Measurements from ENCODE around the gene RCL1.

Gene RCL1

GRCh38 chr9:4815381-4815956 lies 22.7 kb downstream of the RCL1 start:
- DNase-seq: no peak

DNA sequence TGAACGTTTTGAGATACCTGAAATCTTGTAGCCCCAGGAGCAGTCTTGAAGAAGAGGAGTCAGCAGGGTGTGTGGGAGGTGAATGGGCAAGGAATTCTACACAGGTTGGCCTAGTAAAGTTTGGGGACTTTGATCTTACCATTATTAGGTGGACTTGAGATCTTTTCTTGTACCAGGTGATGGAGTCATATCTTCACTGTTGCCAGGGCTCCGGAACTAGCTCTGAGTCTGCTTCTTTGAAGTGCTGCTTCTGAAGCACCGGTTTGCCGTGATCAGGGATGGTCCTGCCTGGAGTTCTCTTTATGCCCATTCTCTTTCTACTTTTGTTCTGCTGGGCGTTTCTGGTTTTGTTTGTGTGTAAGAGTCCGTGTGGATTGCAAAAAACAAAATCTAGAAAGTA lies 27.4 kb downstream of the RCL1 start:
- no peak for DNase-seq

DNA sequence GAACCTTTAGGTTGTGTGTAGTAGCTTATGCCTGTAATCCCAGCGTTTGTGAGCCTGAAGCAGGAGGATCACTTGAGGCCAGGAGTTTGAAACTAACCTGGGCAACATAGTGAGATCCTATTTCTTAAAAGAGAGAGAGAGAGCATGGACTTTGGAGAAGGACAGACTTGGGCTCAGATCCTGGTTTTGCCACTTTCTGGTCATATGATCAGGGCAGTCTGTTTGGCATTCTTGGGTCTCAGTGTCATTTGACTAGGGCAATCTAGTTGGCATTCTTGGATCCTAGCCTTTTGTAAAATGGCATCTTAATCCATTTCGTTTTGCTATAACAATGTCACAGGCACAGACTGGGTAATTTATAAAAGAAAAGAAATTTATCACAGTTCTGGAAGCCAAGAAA lies 28.4 kb downstream of the RCL1 start:
- no peak for DNase-seq

GRCh38 chr9:4822057-4822456 lies 29.3 kb downstream of the RCL1 start:
- no peak for DNase-seq

DNA sequence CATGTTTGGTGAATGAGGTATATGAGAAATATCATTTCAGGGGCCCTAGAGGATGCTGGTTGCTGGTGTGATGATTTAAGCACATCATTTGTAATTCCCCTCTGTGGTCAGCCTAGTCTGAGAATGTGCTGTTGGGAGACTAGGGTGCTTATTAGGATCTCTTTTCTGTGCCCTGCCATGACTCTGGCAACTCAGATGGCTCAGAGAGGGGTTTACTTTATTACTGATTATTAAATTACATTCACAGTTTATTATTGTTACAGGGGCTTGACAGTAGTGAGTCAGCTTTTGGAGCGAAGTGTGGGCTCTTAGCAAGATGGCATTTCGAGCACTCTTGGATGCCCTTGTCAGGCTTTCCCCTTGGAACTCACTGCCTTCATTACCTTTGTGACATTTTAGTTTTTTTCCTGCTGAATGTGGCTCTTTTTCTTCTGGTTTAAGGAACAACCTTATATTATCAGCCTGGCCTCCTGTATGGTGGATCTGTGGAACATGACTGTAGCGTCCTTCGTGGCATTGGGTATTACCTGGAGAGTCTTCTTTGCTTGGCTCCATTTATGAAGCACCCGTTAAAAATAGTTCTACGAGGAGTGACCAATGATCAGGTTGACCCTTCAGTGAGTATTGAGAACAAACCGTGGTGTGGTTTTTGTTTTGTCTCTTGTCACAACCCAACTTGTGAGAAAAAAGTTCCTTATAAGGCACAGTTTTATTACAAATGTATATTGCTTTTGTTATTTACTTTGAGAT lies 33.8 kb downstream of the RCL1 start:
- DNase-seq: no peak

DNA sequence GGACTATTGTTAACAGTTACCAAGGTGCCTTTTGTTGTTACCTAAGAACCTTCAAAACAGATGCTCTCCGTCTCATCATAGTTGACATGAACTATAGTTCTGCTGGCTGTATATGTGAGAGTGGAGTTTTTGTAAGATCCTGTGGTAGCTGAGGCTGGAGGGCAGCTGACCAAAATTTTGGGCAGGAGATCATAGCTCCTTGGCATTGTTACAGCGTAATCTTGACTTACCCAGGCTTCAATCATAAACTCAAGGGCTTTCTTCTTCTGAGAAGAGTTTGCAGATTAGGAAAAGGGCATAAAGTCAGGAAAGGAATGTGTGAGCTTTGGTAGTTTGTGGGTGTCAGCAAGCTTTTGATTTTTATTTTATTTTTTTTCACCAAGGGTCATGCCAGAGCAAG lies 34.5 kb downstream of the RCL1 start:
- DNase-seq: no peak

GRCh38 chr9:4828761-4829160 lies 36.0 kb downstream of the RCL1 start:
- DNase-seq: no peak

DNA sequence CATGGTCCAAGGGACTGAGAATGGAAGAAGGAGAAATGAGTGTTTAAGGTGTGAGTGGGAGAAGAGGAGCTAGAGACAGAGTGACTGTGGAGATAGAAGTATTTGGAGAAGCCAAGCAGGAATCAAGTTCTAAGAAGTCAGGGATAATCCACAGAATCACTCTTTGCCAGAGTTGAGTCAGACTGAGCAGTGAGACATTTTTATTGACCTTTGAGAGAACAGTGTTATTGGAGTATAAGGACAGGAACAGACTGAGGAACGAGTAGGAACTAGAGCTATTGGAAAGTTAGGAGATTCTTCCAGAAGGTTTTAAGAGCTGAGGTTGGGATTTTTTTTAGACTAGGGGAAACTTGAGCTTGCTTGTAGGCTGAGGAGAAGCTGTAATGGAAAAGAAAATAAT lies 37.2 kb downstream of the RCL1 start:
- no peak for DNase-seq

DNA sequence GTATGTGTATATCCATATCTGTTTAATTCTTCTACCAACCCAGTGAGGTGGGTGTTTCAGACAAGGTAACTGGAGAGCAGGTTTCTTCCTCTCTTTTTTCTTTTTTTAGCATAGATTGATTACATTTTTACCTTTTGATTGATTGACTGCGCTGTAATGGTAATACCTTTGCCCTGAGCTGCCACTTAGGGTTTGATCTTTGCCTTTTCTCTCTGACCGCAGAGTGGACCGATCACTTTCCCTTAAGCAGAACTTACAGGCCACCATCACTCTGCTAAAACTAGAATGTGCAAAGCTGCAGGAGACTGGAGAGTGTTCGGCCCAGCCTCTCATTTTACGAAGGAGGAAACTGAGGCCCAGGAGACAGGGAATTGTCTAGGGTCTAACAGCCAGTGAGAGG lies 38.0 kb downstream of the RCL1 start:
- no peak for DNase-seq

- no peak for DNase-seq
Observed at GRCh38 chr9:4831119-4831518, 38.4 kb downstream of the RCL1 start.

DNA sequence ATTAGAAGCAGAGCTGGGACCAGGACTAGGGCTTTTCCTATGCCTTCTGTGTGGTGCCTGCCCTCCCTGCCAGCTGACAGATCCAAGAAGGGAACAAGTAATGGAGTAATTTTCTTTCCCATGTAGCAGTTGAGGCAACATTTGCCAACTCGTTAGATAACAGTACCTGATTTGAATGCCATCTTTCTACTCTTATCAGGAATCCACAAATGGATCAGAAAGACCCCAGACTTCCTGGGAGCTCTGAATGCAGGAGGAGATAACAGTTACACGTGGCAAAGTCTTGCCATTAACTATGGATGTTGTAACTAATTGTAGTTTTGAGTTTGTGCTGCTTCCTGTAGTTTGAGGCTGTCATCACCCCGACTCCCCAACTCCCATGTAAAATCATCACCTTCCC lies 39.2 kb downstream of the RCL1 start:
- no peak for DNase-seq

DNA sequence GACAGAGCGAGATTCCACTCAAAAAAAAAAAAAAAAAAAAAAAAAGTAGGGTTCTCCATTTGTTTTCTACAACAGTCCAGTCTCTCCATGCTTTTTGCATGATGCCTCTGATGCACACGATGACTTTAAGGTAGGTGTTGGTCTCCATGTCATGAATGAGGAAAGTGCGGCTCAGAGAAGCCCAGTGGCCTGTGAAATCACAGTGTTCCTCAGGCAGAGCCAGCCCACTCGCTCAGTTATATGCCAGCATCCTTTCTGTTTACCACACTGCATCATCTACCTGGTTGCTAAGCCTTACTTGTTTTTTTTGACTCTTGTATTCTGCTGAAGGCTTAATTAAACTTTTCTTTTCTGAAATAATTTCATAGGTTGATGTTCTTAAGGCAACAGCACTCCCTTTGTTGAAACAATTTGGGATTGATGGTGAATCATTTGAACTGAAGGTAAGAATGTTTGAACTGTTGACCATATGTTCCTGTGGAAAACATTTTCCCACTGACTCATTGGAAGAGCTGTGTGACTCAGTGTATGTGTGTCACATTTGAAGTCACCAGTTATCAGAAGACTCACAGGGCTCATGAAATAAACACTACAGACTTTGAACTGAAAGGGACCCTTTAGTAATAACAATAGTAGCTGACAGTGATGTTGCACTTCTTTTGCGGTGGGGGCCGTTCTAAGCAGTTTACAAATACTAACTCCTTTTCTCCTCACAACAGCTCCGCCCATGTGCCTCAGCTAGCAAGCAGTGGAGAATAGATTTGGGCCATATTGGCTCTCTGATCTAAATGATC lies 40.2 kb downstream of the RCL1 start:
- no peak for DNase-seq

GRCh38 chr9:4833781-4834560 lies 41.2 kb downstream of the RCL1 start:
- no peak for DNase-seq

DNA sequence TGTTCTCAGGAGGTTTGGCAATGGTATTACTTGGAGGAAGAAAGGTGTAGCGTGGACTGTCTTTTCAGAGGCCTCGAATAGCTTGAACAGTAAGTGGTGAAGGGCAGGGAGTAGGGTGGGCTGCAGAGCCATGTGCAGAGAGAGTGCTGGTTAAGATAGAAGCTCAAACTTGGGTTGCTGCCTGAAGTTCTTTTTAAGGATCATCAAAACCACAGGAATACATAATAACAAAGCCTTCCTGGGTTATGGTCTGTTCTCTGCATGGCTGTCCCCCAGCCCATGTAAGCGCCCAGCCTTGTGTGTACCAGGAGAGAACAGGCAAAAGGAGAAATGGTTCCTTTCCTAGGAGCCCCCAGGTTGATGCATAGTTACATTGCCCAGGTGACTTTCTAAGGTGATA lies 43.9 kb downstream of the RCL1 start:
- no peak for DNase-seq

DNA sequence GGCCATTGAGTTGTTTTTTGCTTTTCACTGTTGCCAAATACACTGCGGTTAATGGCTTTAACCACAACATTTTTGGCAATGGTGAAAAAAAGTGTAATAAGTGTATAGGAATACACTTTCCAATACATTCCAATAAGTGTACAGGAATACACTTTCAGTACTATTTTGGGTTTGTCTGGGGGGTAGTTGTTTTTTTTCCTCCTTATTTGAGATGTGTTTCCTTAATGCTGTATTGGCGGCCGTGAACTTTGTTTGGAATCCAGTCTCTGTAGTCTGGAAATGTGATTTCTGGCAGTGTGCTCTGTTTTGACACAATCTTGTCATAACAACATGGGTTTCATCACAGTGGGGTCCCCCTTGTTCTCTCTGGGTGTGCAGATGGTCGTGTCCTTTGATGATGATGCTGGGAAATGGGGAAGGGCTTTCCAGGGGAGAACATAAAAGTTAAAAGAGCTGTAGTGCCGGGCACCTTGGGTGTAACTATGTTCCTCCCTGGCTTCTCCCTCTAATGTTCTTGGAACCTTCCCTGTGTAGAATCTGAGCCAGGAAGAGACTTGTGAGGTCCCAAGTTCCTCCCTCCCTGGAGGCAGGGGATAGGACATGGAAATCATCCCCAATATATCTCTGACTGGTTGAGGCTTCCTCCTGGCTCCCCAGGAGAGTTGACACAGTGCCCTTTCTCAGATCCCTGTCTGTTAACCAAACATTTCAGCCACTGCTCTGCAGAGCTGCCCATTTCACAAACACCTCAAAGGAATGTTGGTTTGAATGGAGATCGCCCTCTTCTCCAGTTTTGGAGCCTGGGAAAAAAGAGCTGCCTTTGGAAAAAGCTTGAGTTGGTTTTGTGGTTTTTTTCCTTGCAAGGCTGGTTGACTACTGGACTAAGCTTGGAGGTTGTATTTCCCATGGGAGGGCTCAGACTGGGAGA lies 44.8 kb downstream of the RCL1 start:
- DNase-seq: no peak

GRCh38 chr9:4838189-4838546 lies 45.4 kb downstream of the RCL1 start:
- DNase-seq: no peak

GRCh38 chr9:4839470-4839912 lies 46.7 kb downstream of the RCL1 start:
- no peak for DNase-seq

- no peak for DNase-seq
Observed at GRCh38 chr9:4840018-4840417, 47.3 kb downstream of the RCL1 start.

DNA sequence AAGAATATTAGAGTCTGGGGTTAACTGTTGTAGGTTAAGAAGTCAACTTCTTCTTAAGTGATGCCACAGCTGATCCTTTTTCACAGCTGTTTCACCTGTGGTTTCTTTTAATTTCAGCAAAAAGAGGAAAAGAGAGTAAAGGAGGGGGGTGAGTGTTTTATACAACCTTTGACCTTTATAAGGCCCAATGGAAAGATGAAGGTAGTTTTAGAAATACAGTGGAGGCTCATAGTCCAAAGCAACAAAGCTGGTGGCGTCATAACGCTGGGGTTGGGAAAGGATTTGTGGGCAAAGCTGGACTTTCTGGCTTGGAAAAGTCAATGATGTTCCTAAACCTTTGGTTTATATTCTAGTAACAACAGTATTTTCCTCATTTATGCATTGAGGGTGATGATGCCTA lies 49.5 kb downstream of the RCL1 start:
- DNase-seq: no peak

DNA sequence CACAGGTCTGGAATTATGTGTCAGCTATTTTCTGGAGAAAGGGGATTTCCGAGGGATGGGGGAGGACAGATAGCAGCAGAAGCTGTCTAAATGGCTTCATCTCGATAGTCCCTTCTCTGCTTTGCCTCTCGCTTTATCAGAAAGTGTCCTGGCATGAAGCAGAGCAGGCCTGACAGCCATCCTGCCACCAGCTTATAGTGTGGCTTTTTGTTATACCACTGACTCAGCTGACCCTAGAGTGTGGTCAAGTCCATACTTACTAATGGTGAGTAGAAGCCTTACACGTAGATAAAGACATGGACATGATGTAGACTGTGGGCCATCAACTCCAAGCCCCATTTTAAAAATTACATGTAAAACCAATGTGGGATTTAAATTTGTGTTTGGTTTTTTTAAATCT lies 50.0 kb downstream of the RCL1 start:
- DNase-seq: no peak

- no peak for DNase-seq
Observed at GRCh38 chr9:4844056-4844838, 51.5 kb downstream of the RCL1 start.
